Ectodermal cell (in vitro differentiated cells): ENCODE data around the gene ST6GAL1.
A peak's percentile ranks its signal among the peaks of the same experiment; 100 is the strongest.
"Not testable (repeated sequence)": the region's sequence is repeated elsewhere in the genome, so short reads cannot be mapped to it uniquely, and the experiment has no call there.

Experiments
- H3K27ac ChIP-seq: 2 replicates; pipeline ENCODE4 v1.7.0; 2013; ENCODE audit warnings: mild to moderate bottlenecking, low read depth, low read length; ENCODE audit not compliant: insufficient read depth, poor library complexity, severe bottlenecking
- H3K27me3 ChIP-seq: 2 replicates; pipeline ENCODE4 v1.7.0; 2013; ENCODE audit warnings: mild to moderate bottlenecking, low read length; ENCODE audit not compliant: insufficient read depth, control insufficient read depth, poor library complexity, severe bottlenecking
- H3K36me3 ChIP-seq: one replicate; pipeline ENCODE4 v1.7.0; 2013; ENCODE audit warnings: low read length; ENCODE audit not compliant: control insufficient read depth, insufficient read depth
- H3K4me1 ChIP-seq: one replicate; pipeline ENCODE4 v1.7.0; 2013; ENCODE audit warnings: low read length; ENCODE audit not compliant: control insufficient read depth, insufficient read depth
- H3K4me3 ChIP-seq: 2 replicates; pipeline ENCODE4 v1.7.0; 2013; ENCODE audit warnings: low read depth, low read length, control low read depth; ENCODE audit not compliant: insufficient read depth
- H3K9me3 ChIP-seq: 2 replicates; pipeline ENCODE4 v1.7.0; 2013; ENCODE audit warnings: mild to moderate bottlenecking, low read length, moderate library complexity; ENCODE audit not compliant: control insufficient read depth
- WGBS, 2 experiments: methylation state at CpG; one replicate each; pipeline ENCODE4 v1.1.7; 2013; ENCODE audit warnings: missing lambda C conversion rate in 2 of 2; 5-methylcytosine and 5-hydroxymethylcytosine counted together

ST6GAL1 gene

GRCh38 chr3:186955898-186956696, 25.8 kb downstream of the ST6GAL1 start:
- H3K4me1 ChIP-seq = no peaks in the 10 kb centered on the region
- H3K27ac ChIP-seq = no peak overlapping the region
- no peak overlapping the region for H3K4me3 ChIP-seq
- H3K36me3 ChIP-seq = no peaks in the 10 kb centered on the region
- no peaks in the 10 kb centered on the region for H3K27me3 ChIP-seq
- 84 to 91% methylated on average over 9 of the region's 9 CpGs for WGBS, 2 experiments
- no peaks in the 10 kb centered on the region for H3K9me3 ChIP-seq

DNA sequence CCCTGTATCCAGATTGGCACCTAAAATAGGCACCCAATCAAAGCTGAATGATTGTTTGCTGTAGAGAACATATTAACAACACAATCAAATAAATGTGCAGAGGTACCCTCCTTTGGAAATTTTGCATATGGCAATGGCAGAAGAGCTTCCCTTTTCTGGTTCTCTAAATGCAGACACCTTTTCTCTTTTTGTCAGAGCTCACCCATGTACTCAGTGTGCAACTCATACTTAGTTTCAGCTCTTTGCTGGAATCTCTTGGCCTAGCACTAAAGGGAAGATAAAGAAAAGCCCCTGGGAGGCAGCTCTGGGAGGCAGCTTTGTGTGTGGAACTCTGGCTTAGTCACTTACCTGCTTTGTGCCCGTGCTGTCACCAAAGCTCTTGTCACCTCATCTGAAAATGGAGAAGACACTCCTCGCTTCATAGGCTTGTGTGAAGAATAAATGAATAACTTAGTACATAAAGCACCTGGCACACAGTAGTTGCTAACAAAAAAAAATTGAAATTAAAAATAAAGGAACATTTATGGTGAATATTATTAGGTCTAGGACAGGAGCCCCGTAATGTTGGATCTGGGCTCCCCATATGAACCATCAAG, 28.8 kb downstream of the ST6GAL1 start:
- Histone ChIP-seq H3K36me3 (no peaks in the 10 kb centered on the region), H3K27me3 (no peaks in the 10 kb centered on the region), H3K27ac (no peak overlapping the region), H3K4me1 (peaks cover 9% of the 10 kb centered on the region), H3K4me3 (no peak overlapping the region), H3K9me3 (no peaks in the 10 kb centered on the region)
- 86 to 96% methylated on average over 2 to 3 of the region's 3 CpGs for WGBS, 2 experiments

GRCh38 chr3:186960347-186960746, 30.0 kb downstream of the ST6GAL1 start:
- WGBS, 2 experiments = 90% methylated on average over 3 to 4 of the region's 4 CpGs
- no peak overlapping the region for H3K27ac ChIP-seq
- H3K27me3 ChIP-seq = no peaks in the 10 kb centered on the region
- H3K9me3 ChIP-seq = no peaks in the 10 kb centered on the region
- H3K36me3 ChIP-seq = no peaks in the 10 kb centered on the region
- H3K4me1 ChIP-seq = peaks cover 13% of the 10 kb centered on the region
- H3K4me3 ChIP-seq = no peak overlapping the region

GRCh38 chr3:186962445-186962844, 32.1 kb downstream of the ST6GAL1 start:
- Histone ChIP-seq H3K27me3 (no peaks in the 10 kb centered on the region), H3K36me3 (no peaks in the 10 kb centered on the region), H3K27ac (no peak overlapping the region), H3K4me3 (no peak overlapping the region), H3K9me3 (no peaks in the 10 kb centered on the region), H3K4me1 (peaks cover 17% of the 10 kb centered on the region)
- WGBS, 2 experiments = 92 to 97% methylated on average over 1 of the region's 1 CpG

- 52 to 55% methylated on average over 5 of the region's 5 CpGs for WGBS, 2 experiments
- H3K27ac ChIP-seq = no peak overlapping the region
- H3K4me1 ChIP-seq = peaks cover 17% of the 10 kb centered on the region
- no peaks in the 10 kb centered on the region for H3K27me3 ChIP-seq
- H3K36me3 ChIP-seq = no peaks in the 10 kb centered on the region
- no peak overlapping the region for H3K4me3 ChIP-seq
- no peaks in the 10 kb centered on the region for H3K9me3 ChIP-seq
Observed at GRCh38 chr3:186963636-186964035, 33.3 kb downstream of the ST6GAL1 start.

DNA sequence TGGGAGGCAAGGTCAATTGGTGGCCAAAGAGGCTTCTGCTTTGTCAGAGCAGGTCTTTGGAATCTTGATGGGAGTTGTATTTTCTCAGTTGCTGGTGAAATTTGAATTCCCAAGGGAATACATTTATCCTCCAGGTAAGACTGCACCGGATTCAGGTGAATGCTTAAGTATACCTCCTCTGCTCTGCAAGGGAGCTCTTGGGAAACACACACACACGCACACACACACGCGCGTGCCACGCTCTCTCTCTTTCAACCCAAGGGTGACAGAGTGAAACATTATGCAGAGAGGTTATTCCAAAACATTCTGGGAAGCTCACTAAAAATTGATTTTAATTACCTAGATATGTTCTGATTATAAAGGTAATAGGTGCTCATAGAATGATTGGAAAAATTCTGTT, 33.7 kb downstream of the ST6GAL1 start:
- Histone ChIP-seq H3K36me3 (no peaks in the 10 kb centered on the region), H3K27ac (no peak overlapping the region)
- WGBS, 2 experiments = 86 to 91% methylated on average over 6 of the region's 6 CpGs

DNA sequence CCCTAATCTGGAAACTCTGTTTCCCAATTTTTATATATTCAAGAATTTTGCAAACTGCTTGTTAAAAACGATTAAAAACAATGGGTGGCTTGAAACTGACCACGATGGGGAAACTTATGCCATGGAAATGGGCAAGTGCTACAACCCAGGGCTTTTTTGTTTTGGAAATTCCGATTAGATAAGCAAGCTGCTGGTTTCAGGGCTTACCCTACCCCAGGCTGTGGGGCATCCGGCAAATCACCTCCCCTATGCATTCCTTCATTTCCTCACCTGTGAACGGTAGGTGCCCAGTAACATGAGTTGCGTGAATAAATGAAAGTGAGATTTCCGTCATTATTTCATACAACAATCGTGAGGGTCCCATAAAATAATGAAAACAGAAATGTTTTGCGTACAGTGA, 34.3 kb downstream of the ST6GAL1 start:
- H3K36me3 ChIP-seq = no peaks in the 10 kb centered on the region
- H3K9me3 ChIP-seq = no peaks in the 10 kb centered on the region
- no peak overlapping the region for H3K27ac ChIP-seq
- H3K27me3 ChIP-seq = no peaks in the 10 kb centered on the region
- 55% methylated on average over 9 of the region's 9 CpGs for WGBS, 2 experiments
- no peak overlapping the region for H3K4me3 ChIP-seq
- H3K4me1 ChIP-seq = peaks cover 17% of the 10 kb centered on the region

More for the DNA sequence above, 33.7 kb downstream of the ST6GAL1 start:
- H3K27me3 ChIP-seq = no peaks in the 10 kb centered on the region
- no peak overlapping the region for H3K4me3 ChIP-seq
- H3K9me3 ChIP-seq = no peaks in the 10 kb centered on the region
- peaks cover 17% of the 10 kb centered on the region for H3K4me1 ChIP-seq

DNA sequence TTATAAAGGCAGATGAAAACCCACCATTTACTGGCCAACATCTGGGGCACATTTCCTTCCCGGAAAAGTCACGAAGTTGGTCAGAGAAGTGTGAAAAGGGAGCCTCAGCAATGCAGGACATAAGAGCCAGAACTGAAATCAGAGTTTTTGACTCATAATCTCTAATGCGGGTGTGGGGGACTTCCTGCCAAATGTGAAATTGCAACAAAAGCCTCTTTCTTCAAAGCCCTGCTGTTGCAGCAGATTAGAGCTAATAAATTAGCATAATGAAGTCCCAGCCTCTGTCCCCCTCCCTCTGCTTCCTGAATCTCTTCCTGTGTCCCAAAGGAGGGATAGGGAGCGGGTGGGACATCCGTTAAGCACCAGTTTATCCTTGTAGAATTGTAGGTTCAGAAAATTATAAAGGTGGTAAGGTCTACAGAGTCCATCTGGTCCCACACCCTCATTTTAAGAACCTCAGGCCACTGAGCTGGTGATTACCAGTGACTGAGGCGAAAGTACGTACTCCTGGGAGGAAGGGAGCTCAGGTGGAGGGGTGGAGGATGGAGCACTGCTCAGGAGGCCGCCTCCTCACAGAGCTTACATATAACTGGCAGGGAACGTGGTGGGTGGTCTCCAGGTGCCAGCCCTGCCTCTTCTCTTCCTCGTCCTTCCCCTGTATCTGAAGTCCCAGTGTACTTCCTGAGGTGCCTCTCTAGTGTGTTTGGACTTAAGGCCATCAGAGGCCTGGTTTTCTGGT, 35.0 kb downstream of the ST6GAL1 start:
- peaks cover 17% of the 10 kb centered on the region for H3K4me1 ChIP-seq
- 61 to 68% methylated on average over 10 of the region's 10 CpGs for WGBS, 2 experiments
- H3K9me3 ChIP-seq = no peaks in the 10 kb centered on the region
- H3K27me3 ChIP-seq = no peaks in the 10 kb centered on the region
- H3K4me3 ChIP-seq = no peak overlapping the region
- H3K36me3 ChIP-seq = no peaks in the 10 kb centered on the region
- peak overlapping the region; percentile 22 for H3K27ac ChIP-seq

GRCh38 chr3:186966406-186966805, 36.1 kb downstream of the ST6GAL1 start:
- WGBS, 2 experiments = 87 to 88% methylated on average over 6 of the region's 6 CpGs
- H3K4me1 ChIP-seq = peaks cover 17% of the 10 kb centered on the region
- H3K36me3 ChIP-seq = no peaks in the 10 kb centered on the region
- H3K9me3 ChIP-seq = no peaks in the 10 kb centered on the region
- H3K27me3 ChIP-seq = no peaks in the 10 kb centered on the region
- H3K4me3 ChIP-seq = no peak overlapping the region
- H3K27ac ChIP-seq = no peak overlapping the region

DNA sequence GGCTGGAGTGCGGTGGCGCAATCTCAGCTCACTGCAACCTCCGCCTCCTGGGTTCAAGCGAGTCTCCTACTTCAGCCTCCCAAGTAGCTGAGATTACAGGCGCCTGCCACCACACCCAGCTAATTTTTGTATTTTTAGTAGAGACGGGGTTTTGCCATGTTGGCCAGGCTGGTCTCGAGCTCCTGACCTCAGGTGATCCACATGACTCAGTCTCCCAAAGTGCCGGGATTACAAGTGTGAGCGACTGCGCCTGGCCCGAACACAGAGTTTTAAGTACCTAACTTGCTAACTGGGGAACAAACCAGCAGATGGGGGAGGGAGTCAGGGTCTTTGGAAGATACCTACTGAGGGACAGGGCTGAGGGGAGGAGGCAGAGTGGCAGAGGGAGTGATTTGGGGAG, 36.9 kb downstream of the ST6GAL1 start:
- not testable (repeated sequence) for H3K27ac ChIP-seq, H3K27me3 ChIP-seq, H3K9me3 ChIP-seq, H3K4me1 ChIP-seq, H3K4me3 ChIP-seq, H3K36me3 ChIP-seq
- 92 to 95% methylated on average over 11 of the region's 11 CpGs for WGBS, 2 experiments
